GM23338 (cell line): ENCODE data around the gene NIPSNAP2. TPM values are rescaled to one million over a fixed set of nuclear protein-coding genes. Genes with fewer than 3 reads are reported as not detected.

ENCODE experiments used
- ATAC-seq: fragments of 200-7000 bp; cut with Tn5 transposase; 3 replicates; pipeline ENCODE4 v1.9.1; 2020
- DNase-seq: peaks from one replicate; pipeline ENCODE4 v3.0.0-alpha.2; 2015; ENCODE audit warnings: low spot score
- H2AFZ ChIP-seq: fragments of 200-600 bp; sonication (generic); 2 replicates; pipeline ENCODE4 v1.8.0; 2016; ENCODE audit warnings: antibody characterized with exemption, mild to moderate bottlenecking, moderate library complexity
- H3F3A ChIP-seq: fragments of 200-600 bp; sonication (generic); replicated peaks from 2 replicates; pipeline ENCODE4 v1.8.0; 2017; ENCODE audit warnings: antibody characterized with exemption, mixed run types, low read depth
- H3K27ac ChIP-seq: fragments of 200-600 bp; sonication (generic); 2 replicates; pipeline ENCODE4 v1.6.1; 2016; ENCODE audit warnings: low read depth
- H3K27me3 ChIP-seq: fragments of 200-600 bp; sonication (generic); 2 replicates; pipeline ENCODE4 v1.8.0; 2016; ENCODE audit warnings: mild to moderate bottlenecking, mixed run types, moderate library complexity; ENCODE audit not compliant: insufficient read depth
- H3K36me3 ChIP-seq: fragments of 200-600 bp; sonication (generic); 2 replicates; pipeline ENCODE4 v1.8.0; 2016; ENCODE audit warnings: mild to moderate bottlenecking; ENCODE audit not compliant: insufficient read depth
- H3K4me1 ChIP-seq: fragments of 200-600 bp; sonication (generic); 2 replicates; pipeline ENCODE4 v1.8.0; 2016; ENCODE audit warnings: mild to moderate bottlenecking, moderate library complexity; ENCODE audit not compliant: insufficient read depth
- H3K4me2 ChIP-seq: fragments of 200-600 bp; sonication (generic); 2 replicates; pipeline ENCODE4 v1.7.1; 2017; ENCODE audit warnings: mixed run types
- H3K4me3 ChIP-seq: fragments of 200-600 bp; sonication (generic); 2 replicates; pipeline ENCODE4 v1.6.1; 2016; ENCODE audit warnings: mixed run types
- H3K79me2 ChIP-seq: fragments of 200-600 bp; sonication (generic); replicated peaks from 2 replicates; pipeline ENCODE4 v1.8.0; 2017; ENCODE audit warnings: mild to moderate bottlenecking; ENCODE audit not compliant: insufficient read depth
- H3K9me2 ChIP-seq: fragments of 200-600 bp; sonication (generic); 2 replicates; pipeline ENCODE4 v1.8.0; 2017; ENCODE audit not compliant: insufficient read depth
- H4K20me1 ChIP-seq: fragments of 200-600 bp; sonication (generic); replicated peaks from 2 replicates; pipeline ENCODE4 v1.8.0; 2017; ENCODE audit warnings: mild to moderate bottlenecking; ENCODE audit not compliant: insufficient read depth
- H3K27ac Mint-ChIP-seq: 2 replicates; pipeline ENCODE4 v1.8.0; 2020; ENCODE audit warnings: inconsistent platforms, mild to moderate bottlenecking, moderate library complexity, mixed read lengths
- H3K27me3 Mint-ChIP-seq: 3 replicates; pipeline ENCODE4 v1.8.0; 2022; ENCODE audit warnings: low read depth, mild to moderate bottlenecking, moderate library complexity, mixed read lengths, inconsistent platforms; ENCODE audit not compliant: insufficient read depth, poor library complexity
- H3K36me3 Mint-ChIP-seq: 3 replicates; pipeline ENCODE4 v1.8.0; 2021; ENCODE audit warnings: low read depth, mild to moderate bottlenecking, inconsistent platforms, moderate library complexity, mixed read lengths
- H3K4me1 Mint-ChIP-seq: 3 replicates; pipeline ENCODE4 v1.8.0; 2020; ENCODE audit warnings: mild to moderate bottlenecking, inconsistent platforms, mixed read lengths
- H3K4me3 Mint-ChIP-seq: 3 replicates; pipeline ENCODE4 v1.8.0; 2021; ENCODE audit warnings: moderate library complexity, mild to moderate bottlenecking, inconsistent platforms, mixed read lengths
- H3K9me3 Mint-ChIP-seq: 3 replicates; pipeline ENCODE4 v1.8.0; 2020; ENCODE audit warnings: moderate library complexity, mild to moderate bottlenecking, inconsistent platforms, mixed read lengths
- EZH2 ChIP-seq: fragments of 200-600 bp; sonication (generic); IDR thresholded peaks from one replicate; pipeline ENCODE4 v1.8.0; 2017; ENCODE audit warnings: antibody characterized with exemption, mild to moderate bottlenecking, low read depth; ENCODE audit not compliant: unreplicated experiment
- NANOG ChIP-seq: IDR thresholded peaks from 2 replicates; pipeline ENCODE4 v1.6.1; 2016; ENCODE audit warnings: antibody characterized with exemption, borderline replicate concordance
- REST ChIP-seq: IDR thresholded peaks from one replicate; pipeline ENCODE4 v1.6.1; 2018; ENCODE audit warnings: antibody characterized with exemption; ENCODE audit not compliant: unreplicated experiment
- STAT1 ChIP-seq: IDR thresholded peaks from one replicate; pipeline ENCODE4 v1.6.1; 2016; ENCODE audit warnings: antibody characterized with exemption; ENCODE audit not compliant: unreplicated experiment
- ZNF462 ChIP-seq: fragments of 250-450 bp; sonication (Bioruptor Pico); IDR thresholded peaks from 2 replicates; pipeline ENCODE4 v1.5.0; 2020; ENCODE audit warnings: mild to moderate bottlenecking, moderate library complexity
- polyA plus RNA-seq: library from polyadenylated mRNA; unstranded; fragments of >200 nt; fragmentation: Nextera tagmentation; extraction: Ambion mirVana; gene quantifications from 2 replicates; pipeline ENCODE4 v1.2.1, GENCODE V29; 2016
- total RNA-seq: library from RNA; depleted of rRNA; stranded (reverse); fragments of >200 nt; shearing (Covaris generic); gene quantifications from 2 replicates; pipeline ENCODE4 v1.2.3, GENCODE V29; 2014

The NIPSNAP2 gene
- total and polyA plus RNA-seq, 2 experiments from 2014 or later, result 29.8 to 30.5 TPM

GRCh38 chr7:55970561-55970960 is 6.2 kb downstream of the NIPSNAP2 start (continued):
- TF ChIP-seq ZNF462 (CRISPR knock-in tag) (no peak), NANOG (no peak), REST (no peak)

GRCh38 chr7:55970978-55971377 is 6.6 kb downstream of the NIPSNAP2 start:
- H3K9me3 Mint-ChIP-seq, result no peaks in the 10 kb centered on the region; the same call in 1 of the 3 replicates
- Histone ChIP-seq H3K79me2 (peaks cover 43% of the 10 kb centered on the region), H4K20me1 (peaks cover 5% of the 10 kb centered on the region), H3K4me2 (no peak overlapping the region), H3F3A (no peaks in the 10 kb centered on the region), H3K4me1 (no peaks in the 10 kb centered on the region), H2AFZ (no peak overlapping the region), H3K4me3 (no peak overlapping the region), H3K36me3 (no peaks in the 10 kb centered on the region; the same call in 1 of the 2 replicates), H3K27me3 (no peaks in the 10 kb centered on the region), H3K9me2 (no peaks in the 10 kb centered on the region), H3K27ac (no peak overlapping the region)
- H3K36me3 Mint-ChIP-seq, result peaks cover 10% of the 10 kb centered on the region
- ATAC-seq (no peak), DNase-seq (no peak)
- H3K4me3 Mint-ChIP-seq, result no peak overlapping the region
- TF ChIP-seq EZH2 (no peak), STAT1 (no peak)
- peaks cover 11% of the 10 kb centered on the region; the same call in 2 of the 3 replicates for H3K4me1 Mint-ChIP-seq
- peaks cover 3% of the 10 kb centered on the region for H3K27me3 Mint-ChIP-seq
- peak overlapping the region; percentile 21; the same call in 1 of the 2 replicates for H3K27ac Mint-ChIP-seq
